Fibroblast of skin of left biceps (primary cell): ENCODE data around the gene TMEM132D.

Source experiments
- DNase-seq, 2 experiments: peaks; one replicate each; pipeline ENCODE4 v3.0.0-alpha.2; 2013; ENCODE audit warnings: low read depth in 2 of 2

Gene TMEM132D

GRCh38 chr12:129440278-129440677 lies 463.5 kb downstream of the TMEM132D start:
- no peak for DNase-seq

- no peak for DNase-seq
Observed at GRCh38 chr12:129434790-129435189, 469.0 kb downstream of the TMEM132D start.

GRCh38 chr12:129428240-129428936 lies 475.4 kb downstream of the TMEM132D start:
- no peak for DNase-seq

- no peak for DNase-seq
Observed at GRCh38 chr12:129423041-129423580, 480.7 kb downstream of the TMEM132D start.

GRCh38 chr12:129413295-129413694 lies 490.5 kb downstream of the TMEM132D start:
- no peak for DNase-seq

- DNase-seq, result no peak
Observed at GRCh38 chr12:129409281-129409680, 494.5 kb downstream of the TMEM132D start.

- DNase-seq, result no peak
Observed at GRCh38 chr12:129404556-129404955, 499.3 kb downstream of the TMEM132D start.

- DNase-seq, result no peak
Observed at GRCh38 chr12:129401572-129401971, 502.3 kb downstream of the TMEM132D start.

GRCh38 chr12:129394177-129394825 lies 509.5 kb downstream of the TMEM132D start:
- DNase-seq, result no peak

GRCh38 chr12:129393357-129393937 lies 510.4 kb downstream of the TMEM132D start:
- no peak for DNase-seq

GRCh38 chr12:129385637-129385990 lies 518.2 kb downstream of the TMEM132D start:
- no peak for DNase-seq

GRCh38 chr12:129383956-129384355 lies 519.9 kb downstream of the TMEM132D start:
- DNase-seq, result no peak

GRCh38 chr12:129381715-129382114 lies 522.1 kb downstream of the TMEM132D start:
- DNase-seq, result no peak

- DNase-seq, result no peak
Observed at GRCh38 chr12:129379076-129379804, 524.6 kb downstream of the TMEM132D start.

- DNase-seq, result no peak
Observed at GRCh38 chr12:129378496-129378895, 525.3 kb downstream of the TMEM132D start.

GRCh38 chr12:129373746-129374145 lies 530.1 kb downstream of the TMEM132D start:
- DNase-seq, result no peak

- DNase-seq, result no peak
Observed at GRCh38 chr12:129372876-129373275, 530.9 kb downstream of the TMEM132D start.

GRCh38 chr12:129372348-129372747 lies 531.5 kb downstream of the TMEM132D start:
- no peak for DNase-seq

GRCh38 chr12:129371268-129371667 lies 532.6 kb downstream of the TMEM132D start:
- DNase-seq, result no peak

GRCh38 chr12:129366656-129367055 lies 537.2 kb downstream of the TMEM132D start:
- DNase-seq, result no peak

GRCh38 chr12:129363041-129363440 lies 540.8 kb downstream of the TMEM132D start:
- DNase-seq, result no peak

GRCh38 chr12:129357233-129357632 lies 546.6 kb downstream of the TMEM132D start:
- DNase-seq, result no peak
